NCI-H1048 (cell line): ENCODE results near the gene DGCR6.
"Not testable (repeated sequence)": the region's sequence is repeated elsewhere in the genome, so short reads cannot be mapped to it uniquely, and the experiment has no call there.

Experiments
- DNase-seq: peaks from one replicate; lab custom pipeline; 2025; lab: John Stamatoyannopoulos, UW

Gene DGCR6

DNA sequence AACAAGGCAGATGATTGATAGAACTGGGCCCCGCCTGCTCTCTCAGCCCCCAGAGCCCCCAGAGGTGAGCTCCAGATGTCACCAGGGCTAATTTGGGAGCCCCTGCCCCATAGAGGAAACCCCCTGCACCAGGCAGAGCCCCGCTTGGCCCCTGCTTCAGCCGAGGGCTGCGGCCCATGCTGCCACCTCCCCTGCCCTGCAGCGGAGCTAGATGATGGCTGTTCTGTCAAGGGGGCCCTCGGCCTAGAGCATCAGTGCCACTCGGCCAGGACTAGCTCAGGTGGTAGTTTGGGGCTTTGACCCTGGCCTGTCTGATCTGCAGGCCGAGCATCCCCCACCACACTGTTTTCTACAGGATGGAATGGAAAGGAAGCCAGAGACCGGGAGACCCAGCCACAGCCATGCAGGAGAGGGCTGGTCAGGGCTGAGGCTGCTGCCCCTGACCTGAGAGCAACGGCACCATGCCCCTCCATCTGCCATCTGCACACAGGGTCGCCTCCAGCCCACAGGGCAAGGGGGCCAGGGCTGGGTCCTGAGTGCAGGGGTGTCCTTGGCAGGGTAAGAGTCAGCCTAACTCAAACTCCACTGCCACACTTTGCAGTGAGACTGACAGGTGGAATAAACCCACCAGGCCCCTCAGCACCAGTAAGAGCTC is 54.2 kb downstream of the DGCR6 start:
- DNase-seq: not testable (repeated sequence)

DNA sequence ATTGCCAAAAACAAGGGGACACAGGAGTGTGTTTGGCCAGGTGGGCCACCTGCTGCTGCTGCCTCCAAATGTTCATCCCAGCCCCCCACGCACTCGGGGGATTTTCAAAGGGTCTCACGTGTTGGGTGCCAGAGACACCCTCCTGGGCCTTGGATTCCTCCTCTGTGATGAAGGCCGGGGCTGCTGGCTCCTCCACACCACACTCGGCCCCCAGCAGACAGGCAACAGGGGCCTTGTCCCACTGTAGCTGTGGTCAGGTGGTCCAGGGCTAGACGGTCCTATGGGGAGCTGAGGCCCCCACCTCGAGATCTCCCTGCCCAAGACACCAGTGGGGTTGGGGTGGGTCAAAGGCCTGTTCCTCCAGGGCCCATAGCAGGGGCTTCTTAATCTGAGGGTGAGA is 55.1 kb downstream of the DGCR6 start:
- DNase-seq: not testable (repeated sequence)
